ENCODE results near the gene CNNM3. TPM values are rescaled to one million over a fixed set of nuclear protein-coding genes. Genes with fewer than 3 reads are reported as not detected.

The CNNM3 gene
- 10 to 100 TPM; 29.7 to 29.8 TPM for total RNA-seq

DNA sequence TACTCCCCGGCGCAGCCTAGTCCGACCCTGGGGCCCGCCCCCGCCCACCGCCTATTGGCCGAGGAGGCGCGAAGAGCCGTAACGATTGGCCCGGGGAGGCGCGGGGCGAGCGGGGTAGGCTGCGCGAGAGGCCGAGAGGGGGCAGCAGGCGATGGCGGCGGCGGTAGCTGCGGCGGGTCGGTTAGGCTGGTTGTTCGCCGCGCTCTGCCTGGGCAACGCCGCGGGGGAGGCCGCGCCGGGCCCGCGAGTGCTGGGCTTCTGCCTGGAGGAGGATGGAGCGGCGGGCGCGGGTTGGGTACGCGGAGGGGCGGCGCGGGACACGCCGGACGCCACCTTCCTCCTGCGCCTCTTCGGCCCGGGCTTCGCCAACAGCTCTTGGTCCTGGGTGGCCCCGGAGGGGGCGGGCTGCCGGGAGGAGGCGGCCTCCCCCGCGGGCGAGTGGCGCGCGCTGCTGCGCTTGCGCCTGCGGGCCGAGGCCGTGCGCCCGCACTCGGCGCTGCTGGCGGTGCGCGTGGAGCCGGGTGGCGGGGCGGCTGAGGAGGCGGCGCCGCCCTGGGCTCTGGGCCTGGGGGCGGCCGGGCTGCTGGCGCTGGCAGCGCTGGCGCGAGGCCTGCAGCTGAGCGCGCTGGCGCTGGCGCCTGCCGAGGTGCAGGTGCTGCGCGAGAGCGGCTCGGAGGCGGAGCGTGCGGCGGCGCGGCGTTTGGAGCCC is at the start of gene CNNM3:
TSS of gene CNNM3 (plus strand) at position 142 of the 709 bp plus-strand sequence. CDS start at position 152, 10 bp downstream.
- H3K4me1 ChIP-seq (replicated peaks): peaks cover 16% of the 10 kb centered on the region
- no peaks in the 10 kb centered on the region for H3K9me3 ChIP-seq
- H3K27ac ChIP-seq: peak within 1 kb of the TSS; percentile 94 to 96
- no peaks in the 10 kb centered on the region for H3K27me3 ChIP-seq (replicated peaks; ENCODE audit: insufficient read depth)
- no peaks in the 10 kb centered on the region for H3K36me3 ChIP-seq
- peak; percentile 97 for DNase-seq (ENCODE audit: low spot score)
- H3K4me3 ChIP-seq: peak within 1 kb of the TSS; percentile 52 to 70
- under 1% methylated on average over 86 of the region's 103 CpGs for WGBS
- intact Hi-C loops (cut with DNase I): loop anchor here (5.0 kb wide), 2 partner anchors 41 to 284 kb away; partner anchors contain the start of gene ANKRD39
- TF ChIP-seq, protein P1, sequence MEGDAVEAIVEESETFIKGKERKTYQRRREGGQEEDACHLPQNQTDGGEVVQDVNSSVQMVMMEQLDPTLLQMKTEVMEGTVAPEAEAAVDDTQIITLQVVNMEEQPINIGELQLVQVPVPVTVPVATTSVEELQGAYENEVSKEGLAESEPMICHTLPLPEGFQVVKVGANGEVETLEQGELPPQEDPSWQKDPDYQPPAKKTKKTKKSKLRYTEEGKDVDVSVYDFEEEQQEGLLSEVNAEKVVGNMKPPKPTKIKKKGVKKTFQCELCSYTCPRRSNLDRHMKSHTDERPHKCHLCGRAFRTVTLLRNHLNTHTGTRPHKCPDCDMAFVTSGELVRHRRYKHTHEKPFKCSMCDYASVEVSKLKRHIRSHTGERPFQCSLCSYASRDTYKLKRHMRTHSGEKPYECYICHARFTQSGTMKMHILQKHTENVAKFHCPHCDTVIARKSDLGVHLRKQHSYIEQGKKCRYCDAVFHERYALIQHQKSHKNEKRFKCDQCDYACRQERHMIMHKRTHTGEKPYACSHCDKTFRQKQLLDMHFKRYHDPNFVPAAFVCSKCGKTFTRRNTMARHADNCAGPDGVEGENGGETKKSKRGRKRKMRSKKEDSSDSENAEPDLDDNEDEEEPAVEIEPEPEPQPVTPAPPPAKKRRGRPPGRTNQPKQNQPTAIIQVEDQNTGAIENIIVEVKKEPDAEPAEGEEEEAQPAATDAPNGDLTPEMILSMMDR (IDR thresholded peaks at IDR 0.05): peak; percentile 18 to 88 (median 64)
- peak; percentile 76 for TF ChIP-seq POLR2AphosphoS5 (IDR thresholded peaks at IDR 0.05)
- peak; percentile 81 for TF ChIP-seq POLR2A (IDR thresholded peaks at IDR 0.05)

DNA sequence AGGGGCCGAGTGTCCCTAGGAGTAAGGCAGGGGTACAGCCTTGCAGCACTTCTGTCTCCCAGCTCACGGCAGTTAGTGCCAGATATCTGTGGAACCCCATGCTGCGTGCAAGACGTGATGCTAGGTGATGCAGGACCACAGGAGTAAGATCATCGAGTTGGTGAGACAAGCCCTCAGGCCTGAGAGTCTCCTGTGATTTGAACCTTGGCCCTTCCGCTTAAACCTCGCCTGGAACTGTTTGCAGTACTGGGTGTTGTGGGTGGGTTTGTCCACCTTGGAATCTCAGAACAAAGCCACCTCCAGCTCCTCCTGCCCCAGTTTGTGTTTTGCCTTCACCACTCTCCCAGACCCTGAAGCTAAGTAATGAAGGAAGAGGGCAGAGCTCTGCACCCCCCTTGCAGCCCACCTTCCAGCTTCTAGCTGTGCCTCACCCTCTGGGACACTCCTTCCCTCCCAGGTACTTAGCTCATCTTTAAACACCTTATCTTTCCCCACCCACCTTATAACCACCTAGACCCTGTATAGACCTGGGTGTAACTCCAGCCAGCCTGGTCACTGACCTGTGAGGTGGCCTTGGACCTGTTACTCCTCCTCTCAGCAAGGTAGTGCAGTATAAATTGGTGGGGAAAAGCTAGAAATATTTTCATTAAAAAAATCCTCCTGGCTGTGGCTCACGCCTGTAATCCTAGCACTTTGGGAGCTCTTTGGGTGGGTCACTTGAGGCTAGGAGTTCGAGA is 48.8 kb upstream of the CNNM3 start:
- intact Hi-C loops (cut with DNase I): no loop called here
- WGBS: 83% methylated on average over 9 of the region's 9 CpGs

GRCh38 chr2:96768083-96768561 is 47.9 kb upstream of the CNNM3 start:
- no peak for DNase-seq (ENCODE audit: low spot score)
- intact Hi-C loops (cut with DNase I): no loop called here
- 84% methylated on average over 8 of the region's 8 CpGs for WGBS
- TF ChIP-seq, protein P1 (IDR thresholded peaks at IDR 0.05): no peak
- TF ChIP-seq POLR2A (IDR thresholded peaks at IDR 0.05) (no peak), POLR2AphosphoS5 (IDR thresholded peaks at IDR 0.05) (no peak)
- Histone ChIP-seq H3K4me1 (replicated peaks) (peaks cover 9% of the 10 kb centered on the region), H3K9me3 (no peaks in the 10 kb centered on the region), H3K27ac (no peak overlapping the region), H3K36me3 (no peaks in the 10 kb centered on the region), H3K4me3 (no peak overlapping the region), H3K27me3 (replicated peaks; ENCODE audit: insufficient read depth) (no peaks in the 10 kb centered on the region)

More for the DNA sequence above, 48.8 kb upstream of the CNNM3 start:
- Histone ChIP-seq H3K4me3 (no peak overlapping the region), H3K36me3 (no peaks in the 10 kb centered on the region), H3K4me1 (replicated peaks) (peaks cover 9% of the 10 kb centered on the region), H3K9me3 (no peaks in the 10 kb centered on the region), H3K27me3 (replicated peaks; ENCODE audit: insufficient read depth) (no peaks in the 10 kb centered on the region), H3K27ac (no peak overlapping the region)
- DNase-seq (ENCODE audit: low spot score): no peak
- TF ChIP-seq, protein P1 (IDR thresholded peaks at IDR 0.05): no peak
- TF ChIP-seq POLR2A (IDR thresholded peaks at IDR 0.05): no peak
- TF ChIP-seq POLR2AphosphoS5 (IDR thresholded peaks at IDR 0.05): no peak

DNA sequence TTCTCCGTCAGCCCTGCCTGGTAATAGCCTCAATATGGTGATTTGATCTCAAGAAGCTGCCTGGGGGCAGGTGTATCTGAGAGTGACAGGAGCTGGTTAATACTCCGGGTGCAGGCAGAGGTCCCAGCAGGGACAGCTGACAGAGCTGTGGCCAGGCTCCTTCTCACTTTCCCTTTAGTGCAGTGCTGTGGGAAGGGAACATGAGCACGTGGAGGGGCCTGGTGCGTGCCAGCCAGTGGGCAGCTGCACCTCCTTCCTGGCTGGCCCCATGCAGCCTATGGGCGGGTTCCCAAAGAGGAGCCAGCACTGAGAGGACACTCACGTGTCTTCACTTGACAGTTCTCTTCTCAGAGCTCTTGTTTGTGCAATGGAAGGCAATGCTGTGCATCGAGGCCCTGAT is 46.3 kb upstream of the CNNM3 start:
- no peaks in the 10 kb centered on the region for H3K9me3 ChIP-seq
- no peaks in the 10 kb centered on the region for H3K36me3 ChIP-seq
- H3K4me3 ChIP-seq: no peak overlapping the region
- intact Hi-C loops (cut with DNase I): no loop called here
- 18% methylated on average over 7 of the region's 7 CpGs for WGBS
- peaks cover 3% of the 10 kb centered on the region for H3K4me1 ChIP-seq (replicated peaks)
- peak; percentile 87 for DNase-seq (ENCODE audit: low spot score)
- no peaks in the 10 kb centered on the region for H3K27me3 ChIP-seq (replicated peaks; ENCODE audit: insufficient read depth)
- no peak for TF ChIP-seq POLR2A (IDR thresholded peaks at IDR 0.05)
- TF ChIP-seq POLR2AphosphoS5 (IDR thresholded peaks at IDR 0.05): peak; percentile 92
- TF ChIP-seq, protein P1 (IDR thresholded peaks at IDR 0.05): no peak
- peak overlapping the region; percentile 41 to 54 for H3K27ac ChIP-seq

Data from prostate gland (tissue), 2 donors.